ES-I3 (cell line): ENCODE data around the gene STARD10.

ENCODE experiments used
- H3K36me3 ChIP-seq: 2 replicates; pipeline ENCODE4 v1.6.1; 2013; ENCODE audit warnings: mild to moderate bottlenecking, low read length, control low read depth, moderate library complexity; ENCODE audit not compliant: insufficient read depth
- H3K4me1 ChIP-seq: 2 replicates; pipeline ENCODE4 v1.6.1; 2013; ENCODE audit warnings: mild to moderate bottlenecking, control low read depth, low read length; ENCODE audit not compliant: insufficient read depth
- H3K9ac ChIP-seq: 2 replicates; pipeline ENCODE4 v1.6.1; 2013; ENCODE audit warnings: low read depth, mild to moderate bottlenecking, low read length, moderate library complexity
- H3K9me3 ChIP-seq: 2 replicates; pipeline ENCODE4 v1.6.1; 2013; ENCODE audit warnings: mild to moderate bottlenecking, low read length, moderate library complexity; ENCODE audit not compliant: control insufficient read depth, insufficient read depth

The STARD10 gene

GRCh38 chr11:72711141-72711540, 82.7 kb downstream of the STARD10 start:
- Histone ChIP-seq H3K9ac (no peak overlapping the region), H3K36me3 (no peaks in the 10 kb centered on the region; the same call in none of the 2 replicates), H3K4me1 (peaks cover 12% of the 10 kb centered on the region), H3K9me3 (no peaks in the 10 kb centered on the region)

DNA sequence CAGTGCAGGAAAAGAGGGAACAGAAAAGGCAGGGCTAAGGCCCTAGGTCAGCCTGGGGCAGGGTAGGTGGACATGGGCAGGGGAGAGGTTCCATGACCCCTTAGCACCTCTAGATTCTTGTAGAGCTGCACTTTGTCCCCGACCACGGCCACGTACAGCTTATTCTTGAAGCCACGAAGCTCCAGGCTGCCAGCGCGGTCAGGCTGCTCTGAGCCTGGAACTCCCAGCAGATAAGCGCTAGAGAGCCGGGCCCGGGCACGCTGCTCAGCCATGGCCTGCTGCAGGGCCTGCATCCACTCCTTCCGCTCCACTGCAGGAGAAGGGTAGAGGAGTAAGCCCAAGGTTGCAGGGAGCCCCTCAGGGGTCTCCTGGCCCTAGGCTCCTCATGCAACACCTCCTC, 83.6 kb downstream of the STARD10 start:
- Histone ChIP-seq H3K36me3 (no peaks in the 10 kb centered on the region; the same call in none of the 2 replicates), H3K9me3 (no peaks in the 10 kb centered on the region), H3K4me1 (peaks cover 17% of the 10 kb centered on the region), H3K9ac (no peak overlapping the region)

DNA sequence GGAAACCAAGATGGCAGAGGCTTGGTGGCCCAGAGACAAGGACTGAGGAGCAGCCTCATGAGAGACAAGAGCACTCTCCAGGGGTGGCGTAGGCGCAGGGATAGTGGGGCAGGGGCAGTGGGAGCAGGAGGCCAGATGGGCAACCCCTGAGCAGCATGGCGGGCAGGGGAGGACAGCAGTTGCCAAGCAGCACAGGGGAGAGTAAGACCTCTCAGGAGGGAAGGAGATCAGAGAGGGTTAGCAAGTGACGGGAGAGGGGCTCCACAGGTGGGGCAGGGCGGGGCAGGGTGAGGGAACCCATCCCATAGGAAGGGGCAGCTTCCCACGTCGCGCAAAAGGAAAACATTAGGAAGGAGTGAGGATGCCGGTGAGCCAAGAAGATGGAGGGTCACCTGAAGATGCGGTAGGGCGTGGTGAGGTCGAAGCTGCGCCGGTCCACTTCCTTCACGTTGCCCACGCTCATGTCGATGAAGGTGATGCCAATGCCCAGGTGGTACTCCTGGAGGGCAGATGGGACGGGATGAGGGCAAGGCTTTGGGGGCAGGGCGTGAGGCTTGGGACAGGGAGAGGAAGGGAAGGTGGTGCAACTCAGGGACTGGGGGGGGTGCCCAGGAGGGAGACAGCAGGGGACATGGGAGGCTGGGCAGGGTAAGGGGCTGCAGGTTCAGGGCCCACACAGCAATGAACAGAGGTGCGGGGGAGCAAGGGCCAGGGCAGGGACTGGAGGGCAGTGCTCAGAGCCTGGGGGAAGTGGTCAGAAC, 84.2 kb downstream of the STARD10 start:
- Histone ChIP-seq H3K36me3 (no peaks in the 10 kb centered on the region; the same call in none of the 2 replicates), H3K9ac (no peak overlapping the region), H3K4me1 (peaks cover 17% of the 10 kb centered on the region)

GRCh38 chr11:72707032-72707431, 86.8 kb downstream of the STARD10 start:
- H3K9ac ChIP-seq, result no peak overlapping the region
- H3K36me3 ChIP-seq, result peaks cover 2% of the 10 kb centered on the region
- no peaks in the 10 kb centered on the region for H3K9me3 ChIP-seq
- H3K4me1 ChIP-seq, result peaks cover 17% of the 10 kb centered on the region

More for the DNA sequence above, 84.2 kb downstream of the STARD10 start:
- H3K9me3 ChIP-seq, result no peaks in the 10 kb centered on the region

GRCh38 chr11:72706579-72706978, 87.3 kb downstream of the STARD10 start:
- Histone ChIP-seq H3K36me3 (peaks cover 3% of the 10 kb centered on the region), H3K4me1 (peaks cover 17% of the 10 kb centered on the region), H3K9ac (no peak overlapping the region), H3K9me3 (no peaks in the 10 kb centered on the region)

DNA sequence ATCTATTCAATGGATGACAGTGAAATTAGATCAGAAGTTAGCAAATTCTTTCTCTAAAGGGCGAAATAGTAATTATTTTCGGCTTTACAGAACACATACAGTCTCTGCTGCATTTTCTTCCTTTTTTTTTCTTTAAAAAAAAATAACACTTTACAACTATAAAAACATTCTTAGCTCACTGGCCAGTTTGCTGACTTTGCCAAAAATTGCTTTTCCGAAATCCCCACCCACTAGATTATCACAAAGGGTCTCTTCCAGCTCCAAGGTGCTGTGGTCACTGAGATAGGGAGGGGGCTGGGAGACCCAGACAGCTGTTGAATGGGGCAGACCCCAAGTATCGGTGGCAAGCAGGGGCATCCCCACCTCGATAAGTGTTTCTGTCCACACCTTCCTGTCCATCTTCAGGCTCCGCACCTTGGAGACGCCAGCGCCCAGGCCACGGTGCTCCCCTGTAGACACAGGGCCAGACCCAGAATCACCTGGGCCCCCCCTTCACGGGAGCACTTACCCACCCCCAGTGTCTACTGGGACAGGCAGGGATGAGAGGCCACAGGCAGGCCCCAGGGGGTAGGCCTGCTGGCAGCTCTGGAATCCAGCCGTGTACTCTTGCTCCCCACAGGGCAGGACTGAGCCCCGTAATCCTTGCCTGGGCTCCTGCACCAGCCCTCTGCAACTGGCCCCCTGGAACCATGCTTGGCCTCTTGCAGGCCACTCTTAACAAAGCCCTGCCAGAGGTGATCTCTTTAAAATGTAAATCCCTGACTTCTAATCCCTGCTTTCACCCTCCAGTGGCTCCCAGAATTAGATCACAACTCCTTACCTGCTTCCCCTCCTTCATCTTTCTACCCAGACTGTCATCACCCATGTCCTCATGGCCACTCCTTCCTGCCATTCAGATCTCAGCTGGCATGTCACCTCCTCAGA, 88.1 kb downstream of the STARD10 start:
- H3K9ac ChIP-seq, result no peak overlapping the region
- H3K4me1 ChIP-seq, result peaks cover 17% of the 10 kb centered on the region
- H3K9me3 ChIP-seq, result no peaks in the 10 kb centered on the region
- peaks cover 8% of the 10 kb centered on the region; the same call in 1 of the 2 replicates for H3K36me3 ChIP-seq

DNA sequence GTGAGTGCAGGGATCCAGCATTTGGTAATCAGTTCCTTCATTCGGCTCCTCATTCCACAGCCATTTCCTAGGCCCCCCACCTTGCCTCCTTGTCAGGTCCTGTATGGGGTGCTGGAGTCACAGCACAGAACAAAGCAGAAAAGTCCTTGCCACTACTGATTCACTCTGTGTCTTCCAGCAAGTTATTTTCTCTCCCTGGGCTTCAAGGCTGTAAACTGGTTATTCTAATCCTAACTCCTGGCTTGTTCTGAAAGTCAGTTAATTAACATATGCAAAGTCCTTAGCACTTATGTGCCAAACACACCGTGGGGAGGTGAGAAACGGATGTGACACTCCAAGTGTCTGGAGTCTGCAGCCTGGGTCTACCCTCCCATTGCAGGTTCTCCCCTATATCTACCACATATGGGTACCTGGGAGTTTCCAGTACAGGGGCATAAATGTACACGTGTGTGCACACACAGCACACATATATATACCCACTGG, 89.0 kb downstream of the STARD10 start:
- no peak overlapping the region for H3K9ac ChIP-seq
- peaks cover 8% of the 10 kb centered on the region; the same call in 1 of the 2 replicates for H3K36me3 ChIP-seq
- H3K9me3 ChIP-seq, result no peaks in the 10 kb centered on the region
- peaks cover 21% of the 10 kb centered on the region for H3K4me1 ChIP-seq
